SU-DHL-6 (cell line): ENCODE data around the gene MSH3.
"Not testable (repeated sequence)": the region's sequence is repeated elsewhere in the genome, so short reads cannot be mapped to it uniquely, and the experiment has no call there.

Source experiments
- H2AFZ ChIP-seq: fragments of 200-600 bp; sonication (generic); 2 replicates; pipeline ENCODE4 v1.6.1; 2014; ENCODE audit warnings: low read depth, mild to moderate bottlenecking, moderate library complexity, mixed read lengths, antibody characterized with exemption, low read length; ENCODE audit not compliant: severe bottlenecking
- H3F3A ChIP-seq: fragments of 200-600 bp; shearing (Covaris generic); 2 replicates; pipeline ENCODE4 v1.6.0; 2016; ENCODE audit warnings: antibody characterized with exemption, mild to moderate bottlenecking; ENCODE audit not compliant: insufficient read depth
- H3K27ac ChIP-seq: fragments of 200-600 bp; sonication (generic); 2 replicates; pipeline ENCODE4 v1.5.1; 2016; ENCODE audit warnings: low read depth, mild to moderate bottlenecking, low read length, moderate library complexity, mixed read lengths
- H3K27me3 ChIP-seq: fragments of 200-600 bp; sonication (generic), shearing (Covaris generic); 2 replicates; pipeline ENCODE4 v1.6.0; 2014; ENCODE audit warnings: mild to moderate bottlenecking, low read length
- H3K36me3 ChIP-seq: fragments of 200-600 bp; sonication (generic); 2 replicates; pipeline ENCODE4 v1.6.1; 2014; ENCODE audit warnings: mild to moderate bottlenecking, low read length, mixed read lengths
- H3K4me2 ChIP-seq: fragments of 300-600, 200-600 bp; shearing (Covaris generic), sonication (generic); 2 replicates; pipeline ENCODE4 v1.6.0; 2014; ENCODE audit warnings: low read length, low read depth, mild to moderate bottlenecking; ENCODE audit not compliant: poor library complexity, severe bottlenecking
- H3K4me3 ChIP-seq: fragments of 200-600 bp; sonication (generic); 2 replicates; pipeline ENCODE4 v1.5.1; 2014; ENCODE audit warnings: antibody characterized with exemption, low read length, mild to moderate bottlenecking, mixed read lengths; ENCODE audit not compliant: insufficient read depth, poor library complexity, severe bottlenecking
- H3K79me2 ChIP-seq: fragments of 200-600 bp; sonication (generic); 2 replicates; pipeline ENCODE4 v1.6.1; 2014; ENCODE audit warnings: mild to moderate bottlenecking, low read length, moderate library complexity; ENCODE audit not compliant: insufficient read depth
- H3K9ac ChIP-seq: fragments of 200-600 bp; sonication (generic); 2 replicates; pipeline ENCODE4 v1.7.0; 2014; ENCODE audit warnings: mild to moderate bottlenecking, low read length
- H3K9me2 ChIP-seq: fragments of 200-600 bp; sonication (generic); replicated peaks from 2 replicates; pipeline ENCODE4 v1.6.1; 2014; ENCODE audit warnings: low read length; ENCODE audit not compliant: insufficient read depth
- H3K9me3 ChIP-seq: fragments of 200-600 bp; sonication (generic); 2 replicates; pipeline ENCODE4 v1.6.1; 2014; ENCODE audit warnings: low read length, mixed read lengths; ENCODE audit not compliant: insufficient read depth
- H4K20me1 ChIP-seq: fragments of 200-600 bp; sonication (generic); 2 replicates; pipeline ENCODE4 v1.6.1; 2014; ENCODE audit warnings: low read depth, mild to moderate bottlenecking, antibody characterized with exemption, low read length, moderate library complexity, mixed read lengths
- CTCF ChIP-seq: fragments of 200-600 bp; sonication (generic); IDR thresholded peaks from one replicate; pipeline ENCODE4 v1.5.1; 2017; ENCODE audit warnings: antibody characterized with exemption, mild to moderate bottlenecking, low read length, moderate library complexity; ENCODE audit not compliant: insufficient read depth, poor library complexity, severe bottlenecking
- EZH2phosphoT487 ChIP-seq: fragments of 200-600 bp; sonication (generic), shearing (Covaris generic); conservative IDR thresholded peaks from 2 replicates; pipeline ENCODE4 v1.6.1; 2018; ENCODE audit warnings: mild to moderate bottlenecking, antibody characterized with exemption, low read length, moderate library complexity, mixed read lengths

The MSH3 gene

GRCh38 chr5:80781356-80781755, 126.9 kb downstream of the MSH3 start:
- H3K9ac ChIP-seq, result no peak overlapping the region

DNA sequence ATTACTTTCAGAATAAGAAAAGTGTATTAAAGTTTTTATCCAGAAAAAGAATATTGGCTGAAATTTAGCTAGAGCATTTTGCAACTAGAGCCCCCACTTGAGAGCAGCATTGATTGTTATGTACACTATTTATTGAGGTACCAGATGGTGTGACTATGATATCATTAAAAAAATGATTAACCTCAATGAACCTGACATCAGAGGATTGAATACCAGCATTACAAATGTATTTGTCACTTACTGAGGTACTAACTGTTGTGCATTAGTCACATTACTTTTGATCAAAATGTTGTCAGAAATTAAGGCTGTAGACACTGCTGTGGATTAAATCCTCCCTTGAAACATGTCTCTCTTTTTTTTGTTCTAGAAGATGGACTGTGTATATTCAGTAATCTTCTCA, 128.2 kb downstream of the MSH3 start:
- no peak overlapping the region for H3K4me2 ChIP-seq
- no peaks in the 10 kb centered on the region for H3K9me3 ChIP-seq
- H3K36me3 ChIP-seq, result peaks cover 24% of the 10 kb centered on the region

More at GRCh38 chr5:80781356-80781755, 126.9 kb downstream of the MSH3 start:
- H3F3A ChIP-seq, result no peaks in the 10 kb centered on the region
- no peaks in the 10 kb centered on the region for H3K9me3 ChIP-seq
- no peak overlapping the region for H3K4me2 ChIP-seq
- H2AFZ ChIP-seq, result no peak overlapping the region
- H3K4me3 ChIP-seq, result no peak overlapping the region
- no peaks in the 10 kb centered on the region for H3K9me2 ChIP-seq
- TF ChIP-seq CTCF (no peak), EZH2phosphoT487 (no peak)
- H3K79me2 ChIP-seq, result no peaks in the 10 kb centered on the region
- H3K27ac ChIP-seq, result no peak overlapping the region
- H3K36me3 ChIP-seq, result peaks cover 16% of the 10 kb centered on the region
- no peaks in the 10 kb centered on the region for H4K20me1 ChIP-seq
- H3K27me3 ChIP-seq, result no peaks in the 10 kb centered on the region

DNA sequence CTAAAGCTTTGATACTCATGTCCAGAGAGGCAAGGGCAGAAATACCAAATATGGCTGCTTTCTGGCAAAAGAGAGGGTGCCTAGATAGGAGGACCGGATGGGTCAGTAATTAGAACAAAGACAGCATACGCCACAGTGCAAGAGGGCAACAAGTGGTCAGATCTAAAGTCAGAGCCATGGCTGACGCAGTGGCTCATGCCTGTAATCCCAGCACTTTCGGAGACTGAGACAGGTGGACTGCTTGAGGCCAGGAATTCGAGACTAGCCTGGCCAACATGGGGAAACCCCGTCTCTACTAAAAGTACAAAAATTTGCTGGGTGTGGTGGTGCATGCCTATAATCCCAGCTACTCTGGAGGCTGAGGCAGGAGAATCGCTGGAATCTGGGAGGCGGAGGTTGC, 129.3 kb downstream of the MSH3 start:
- H3K79me2 ChIP-seq, H4K20me1 ChIP-seq, H3K4me3 ChIP-seq, H3K9me3 ChIP-seq, H3K9me2 ChIP-seq, H3K27ac ChIP-seq, H3K27me3 ChIP-seq, H3K9ac ChIP-seq, H2AFZ ChIP-seq, H3F3A ChIP-seq, H3K4me2 ChIP-seq: not testable (repeated sequence)
- H3K36me3 ChIP-seq, result peaks cover 22% of the 10 kb centered on the region

More for the DNA sequence above, 128.2 kb downstream of the MSH3 start:
- TF ChIP-seq EZH2phosphoT487, result no peak
- TF ChIP-seq CTCF, result no peak
- H3K9me2 ChIP-seq, result no peaks in the 10 kb centered on the region
- H3K9ac ChIP-seq, result no peak overlapping the region
- H4K20me1 ChIP-seq, result no peaks in the 10 kb centered on the region
- H3K79me2 ChIP-seq, result no peaks in the 10 kb centered on the region
- no peaks in the 10 kb centered on the region for H3K27me3 ChIP-seq
- no peaks in the 10 kb centered on the region for H3F3A ChIP-seq
- no peak overlapping the region for H3K27ac ChIP-seq
- H3K4me3 ChIP-seq, result no peak overlapping the region
- no peak overlapping the region for H2AFZ ChIP-seq

DNA sequence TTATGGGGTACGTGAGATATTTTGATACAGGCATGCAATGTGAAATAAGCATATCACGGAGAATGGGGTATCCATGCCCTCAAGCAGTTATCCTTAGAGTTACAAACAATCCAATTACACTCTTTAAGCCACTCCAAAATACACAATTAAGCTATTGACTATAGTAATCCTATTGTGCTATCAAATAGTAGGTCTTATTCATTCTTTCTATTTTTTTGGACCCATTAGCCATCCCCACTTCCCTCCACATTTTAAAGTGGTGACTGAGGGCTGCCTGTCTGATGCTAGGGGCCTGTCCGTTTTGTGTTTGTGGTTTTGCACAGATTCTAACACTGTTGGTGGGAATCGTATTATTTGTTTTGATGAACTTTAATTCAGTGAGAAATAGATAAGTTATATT, 130.0 kb downstream of the MSH3 start:
- Histone ChIP-seq H3K27me3 (no peaks in the 10 kb centered on the region), H3K9me3 (no peaks in the 10 kb centered on the region), H3K27ac (no peak overlapping the region), H3K36me3 (peaks cover 22% of the 10 kb centered on the region), H2AFZ (no peak overlapping the region), H3K4me2 (no peak overlapping the region), H3K9ac (no peak overlapping the region), H3K79me2 (no peaks in the 10 kb centered on the region), H3K4me3 (no peak overlapping the region), H4K20me1 (no peaks in the 10 kb centered on the region), H3K9me2 (no peaks in the 10 kb centered on the region), H3F3A (no peaks in the 10 kb centered on the region)
- TF ChIP-seq EZH2phosphoT487 (no peak), CTCF (no peak)

DNA sequence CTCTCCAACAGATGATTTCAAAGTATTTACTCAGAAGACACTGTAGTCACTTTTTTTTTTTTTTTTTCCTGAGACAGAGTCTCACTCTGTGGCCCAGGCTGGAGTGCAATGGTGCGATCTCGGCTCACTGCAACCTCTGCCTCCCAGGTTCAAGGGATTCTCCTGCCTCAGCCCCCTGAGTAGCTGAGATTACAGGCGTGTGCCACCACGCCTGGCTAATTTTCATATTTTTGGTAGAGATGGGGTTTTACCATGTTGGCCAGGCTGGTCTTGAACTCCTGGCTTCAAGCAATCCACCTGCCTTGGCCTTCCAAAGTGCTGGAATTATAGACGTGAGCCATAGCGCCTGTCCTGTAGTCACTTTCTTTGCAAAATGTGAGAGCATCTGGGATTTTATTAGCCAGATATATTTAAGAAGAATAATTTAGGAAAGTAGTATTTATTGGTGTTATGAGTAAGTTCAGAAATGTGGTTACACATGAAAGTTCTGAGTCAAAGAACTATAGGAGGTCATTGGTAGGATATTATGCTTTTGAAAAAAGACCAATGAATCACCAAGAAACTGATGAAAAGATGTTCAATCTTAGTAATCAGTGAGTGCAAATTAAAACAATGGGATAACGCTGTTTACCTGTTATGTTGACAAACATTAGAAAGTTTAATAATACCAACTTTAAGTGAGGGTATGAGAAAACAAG, 135.0 kb downstream of the MSH3 start:
- H3K9ac ChIP-seq, H3K9me2 ChIP-seq, H3F3A ChIP-seq, H3K4me3 ChIP-seq, H3K9me3 ChIP-seq, H2AFZ ChIP-seq, H4K20me1 ChIP-seq, H3K79me2 ChIP-seq, H3K4me2 ChIP-seq, H3K27me3 ChIP-seq, H3K27ac ChIP-seq: not testable (repeated sequence)
- H3K36me3 ChIP-seq, result peaks cover 33% of the 10 kb centered on the region
